Ectodermal cell (in vitro differentiated cells): Measurements from ENCODE around the gene IL1RAPL1.

Experiments
- H3K27ac ChIP-seq: 2 replicates; pipeline ENCODE4 v1.7.0; 2013; ENCODE audit warnings: mild to moderate bottlenecking, low read depth, low read length; ENCODE audit not compliant: insufficient read depth, poor library complexity, severe bottlenecking
- H3K27me3 ChIP-seq: 2 replicates; pipeline ENCODE4 v1.7.0; 2013; ENCODE audit warnings: mild to moderate bottlenecking, low read length; ENCODE audit not compliant: insufficient read depth, control insufficient read depth, poor library complexity, severe bottlenecking
- H3K36me3 ChIP-seq: one replicate; pipeline ENCODE4 v1.7.0; 2013; ENCODE audit warnings: low read length; ENCODE audit not compliant: control insufficient read depth, insufficient read depth
- H3K4me1 ChIP-seq: one replicate; pipeline ENCODE4 v1.7.0; 2013; ENCODE audit warnings: low read length; ENCODE audit not compliant: control insufficient read depth, insufficient read depth
- H3K4me3 ChIP-seq: 2 replicates; pipeline ENCODE4 v1.7.0; 2013; ENCODE audit warnings: low read depth, low read length, control low read depth; ENCODE audit not compliant: insufficient read depth
- H3K9me3 ChIP-seq: 2 replicates; pipeline ENCODE4 v1.7.0; 2013; ENCODE audit warnings: mild to moderate bottlenecking, low read length, moderate library complexity; ENCODE audit not compliant: control insufficient read depth
- WGBS, 2 experiments: methylation state at CpG; one replicate each; pipeline ENCODE4 v1.1.7; 2013; ENCODE audit warnings: missing lambda C conversion rate in 2 of 2; 5-methylcytosine and 5-hydroxymethylcytosine counted together

The IL1RAPL1 gene

GRCh38 chrX:29935455-29935854 lies 1348.2 kb downstream of the IL1RAPL1 start:
- Histone ChIP-seq H3K4me3 (no peak overlapping the region), H3K27me3 (no peaks in the 10 kb centered on the region), H3K9me3 (no peaks in the 10 kb centered on the region), H3K27ac (no peak overlapping the region), H3K36me3 (no peaks in the 10 kb centered on the region), H3K4me1 (no peaks in the 10 kb centered on the region)
- 0% methylated on average over 1 of the region's 1 CpG for whole genome bisulfite sequencing, 2 experiments

GRCh38 chrX:29940750-29941149 lies 1353.5 kb downstream of the IL1RAPL1 start:
- Histone ChIP-seq H3K36me3 (no peaks in the 10 kb centered on the region), H3K4me3 (no peak overlapping the region), H3K9me3 (no peaks in the 10 kb centered on the region), H3K4me1 (no peaks in the 10 kb centered on the region), H3K27ac (no peak overlapping the region), H3K27me3 (no peaks in the 10 kb centered on the region)
- 100% methylated on average over 1 of the region's 2 CpGs for WGBS, 2 experiments

GRCh38 chrX:29941287-29941686 lies 1354.0 kb downstream of the IL1RAPL1 start:
- no peaks in the 10 kb centered on the region for H3K4me1 ChIP-seq
- WGBS, 2 experiments: 80 to 88% methylated on average over 1 of the region's 1 CpG
- no peaks in the 10 kb centered on the region for H3K27me3 ChIP-seq
- no peaks in the 10 kb centered on the region for H3K36me3 ChIP-seq
- no peak overlapping the region for H3K4me3 ChIP-seq
- H3K27ac ChIP-seq: no peak overlapping the region
- H3K9me3 ChIP-seq: no peaks in the 10 kb centered on the region

- Histone ChIP-seq H3K4me3 (no peak overlapping the region), H3K4me1 (no peaks in the 10 kb centered on the region), H3K27me3 (no peaks in the 10 kb centered on the region), H3K27ac (no peak overlapping the region), H3K36me3 (no peaks in the 10 kb centered on the region), H3K9me3 (no peaks in the 10 kb centered on the region)
- WGBS, 2 experiments: 86 to 100% methylated on average over 1 to 3 of the region's 3 CpGs
Observed at GRCh38 chrX:29947225-29947624, 1360.0 kb downstream of the IL1RAPL1 start.

- Histone ChIP-seq H3K27ac (no peak overlapping the region), H3K36me3 (no peaks in the 10 kb centered on the region), H3K9me3 (no peaks in the 10 kb centered on the region), H3K4me1 (no peaks in the 10 kb centered on the region), H3K4me3 (no peak overlapping the region), H3K27me3 (no peaks in the 10 kb centered on the region)
- 92% methylated on average over 1 of the region's 1 CpG; no CpG with 5 or more reads in 1 of the 2 experiments for WGBS, 2 experiments
Observed at GRCh38 chrX:29948653-29949052, 1361.4 kb downstream of the IL1RAPL1 start.

- 90 to 95% methylated on average over 2 to 3 of the region's 3 CpGs for WGBS, 2 experiments
- Histone ChIP-seq H3K4me1 (no peaks in the 10 kb centered on the region), H3K27ac (no peak overlapping the region), H3K27me3 (no peaks in the 10 kb centered on the region), H3K9me3 (no peaks in the 10 kb centered on the region), H3K36me3 (no peaks in the 10 kb centered on the region), H3K4me3 (no peak overlapping the region)
Observed at GRCh38 chrX:29952016-29952415, 1364.8 kb downstream of the IL1RAPL1 start.

GRCh38 chrX:29962061-29962460 lies 1374.8 kb downstream of the IL1RAPL1 start:
- Histone ChIP-seq H3K27ac (no peak overlapping the region), H3K9me3 (no peaks in the 10 kb centered on the region), H3K36me3 (no peaks in the 10 kb centered on the region), H3K4me3 (no peak overlapping the region), H3K27me3 (no peaks in the 10 kb centered on the region), H3K4me1 (no peaks in the 10 kb centered on the region)
- no CpG with 5 or more reads among the region's 2 CpGs for WGBS, 2 experiments

GRCh38 chrX:29965634-29966033 lies 1378.4 kb downstream of the IL1RAPL1 start:
- H3K27me3 ChIP-seq: no peaks in the 10 kb centered on the region
- WGBS, 2 experiments: 40 to 71% methylated on average over 1 of the region's 1 CpG
- no peak overlapping the region for H3K27ac ChIP-seq
- H3K36me3 ChIP-seq: no peaks in the 10 kb centered on the region
- H3K4me1 ChIP-seq: no peaks in the 10 kb centered on the region
- no peaks in the 10 kb centered on the region for H3K9me3 ChIP-seq
- H3K4me3 ChIP-seq: no peak overlapping the region

- no peak overlapping the region for H3K27ac ChIP-seq
- 93 to 100% methylated on average over 3 of the region's 3 CpGs for WGBS, 2 experiments
Observed at GRCh38 chrX:29992083-29992482, 1404.8 kb downstream of the IL1RAPL1 start.

GRCh38 chrX:30005813-30006212 lies 1418.6 kb downstream of the IL1RAPL1 start:
- H3K4me3 ChIP-seq: no peak overlapping the region
- no peaks in the 10 kb centered on the region for H3K36me3 ChIP-seq
- no peak overlapping the region for H3K27ac ChIP-seq
- 86 to 91% methylated on average over 1 of the region's 1 CpG for WGBS, 2 experiments
- H3K27me3 ChIP-seq: no peaks in the 10 kb centered on the region
- H3K9me3 ChIP-seq: no peaks in the 10 kb centered on the region
- H3K4me1 ChIP-seq: no peaks in the 10 kb centered on the region

More at GRCh38 chrX:29992083-29992482, 1404.8 kb downstream of the IL1RAPL1 start:
- Histone ChIP-seq H3K9me3 (no peaks in the 10 kb centered on the region), H3K27me3 (no peaks in the 10 kb centered on the region), H3K4me1 (no peaks in the 10 kb centered on the region), H3K4me3 (no peak overlapping the region), H3K36me3 (no peaks in the 10 kb centered on the region)
